ENCODE data around the gene EXOC1. TPM values are rescaled to one million over a fixed set of nuclear protein-coding genes. Genes with fewer than 3 reads are reported as not detected.

Gene EXOC1
- total and polyA plus RNA-seq, 2 of the 4 experiments (the other 2 are of a cell fraction) = 19.9 to 49.5 TPM

- Histone ChIP-seq H4K20me1 (ENCODE audit: insufficient read depth, low read length) (no peaks in the 10 kb centered on the region), H3K18ac (ENCODE audit: low read depth, low read length) (no peak overlapping the region), H3K27me3 (ENCODE audit: control insufficient read depth, insufficient read depth, low read length) (no peaks in the 10 kb centered on the region), H3K56ac (ENCODE audit: extremely low read depth, insufficient read depth, low read length) (no peak overlapping the region), H4K5ac (ENCODE audit: low read depth, low read length) (no peak overlapping the region), H3K14ac (replicated peaks; ENCODE audit: low read depth, low read length) (no peak overlapping the region), H2AFZ (replicated peaks; ENCODE audit: low read length, poor library complexity) (no peak overlapping the region), H4K8ac (ENCODE audit: low read depth in 2 of 2, low read length in 2 of 2) (no peak overlapping the region), H2AK9ac (replicated peaks; ENCODE audit: low read depth, low read length, poor library complexity) (no peak overlapping the region), H3K23ac (ENCODE audit: low read depth, low read length) (no peak overlapping the region), H3K9ac (ENCODE audit: low read depth, low read length) (no peak overlapping the region), H3K9me3 (ENCODE audit: control insufficient read depth, insufficient read depth, low read length) (no peaks in the 10 kb centered on the region), H4K91ac (ENCODE audit: insufficient read depth, low read depth, low read length) (no peak overlapping the region), H3K4me2 (ENCODE audit: low read depth, low read length) (no peak overlapping the region), H2BK120ac (ENCODE audit: low read depth, low read length) (no peak overlapping the region), H3K9me1 (ENCODE audit: insufficient read depth, low read length) (peaks cover 15% of the 10 kb centered on the region; the same call in 1 of the 2 replicates), H3K36me3 (ENCODE audit: control insufficient read depth, insufficient read depth, low read length) (no peaks in the 10 kb centered on the region), H3K4me3 (ENCODE audit: insufficient read depth, low read depth, low read length) (no peak overlapping the region), H2BK15ac (ENCODE audit: low read depth, low read length) (no peak overlapping the region), H2BK20ac (ENCODE audit: low read depth, low read length) (no peak overlapping the region), H2AK5ac (ENCODE audit: low read depth, low read length) (no peak overlapping the region), H3K4me1 (ENCODE audit: control insufficient read depth, insufficient read depth, low read length) (peaks cover 4% of the 10 kb centered on the region; the same call in 1 of the 2 replicates), H2BK5ac (ENCODE audit: low read depth, low read length, poor library complexity, severe bottlenecking) (no peak overlapping the region), H3K4ac (ENCODE audit: low read depth, low read length) (no peak overlapping the region), H3K27ac (ENCODE audit: insufficient read depth, low read length) (no peak overlapping the region), H3K79me1 (ENCODE audit: low read depth in 1 of 2, low read length in 2 of 2) (no peaks in the 10 kb centered on the region)
- no peak for TF ChIP-seq MAFK (IDR thresholded peaks at IDR 0.05; ENCODE audit: low read depth, low read length)
- no peak for TF ChIP-seq CHD1 (IDR thresholded peaks at IDR 0.05; ENCODE audit: low read depth, low read length)
- TF ChIP-seq ELK1 (IDR thresholded peaks at IDR 0.05; ENCODE audit: borderline replicate concordance, low read depth, low read length) = no peak
- peak; percentile 27; the same call in 1 of the 2 replicates for TF ChIP-seq USF2 (IDR thresholded peaks at IDR 0.05; ENCODE audit: low read depth, low read length)
- no peak for TF ChIP-seq RAD21 (IDR thresholded peaks at IDR 0.05; ENCODE audit: low read length)
- POLR2A ChIA-PET (ENCODE audit: unreplicated experiment) = no interaction called here
- no CpG with 5 or more reads among the region's 2 CpGs for WGBS, 2 experiments (ENCODE audit: extremely low coverage in 2 of 2, insufficient read length in 1 of 2)
- BruUV-seq (replicated peaks) = no TSS peak
- in situ Hi-C loops (cut with MboI; ENCODE audit: low sequenced_read_pairs) (no loop called here), intact Hi-C loops (cut with micrococcal nuclease) (no loop called here), dilution Hi-C loops (cut with HindIII; ENCODE audit: low sequenced_read_pairs, unreplicated experiment) (no loop called here)
- CTCF ChIA-PET = no interaction called here
- ATAC-seq (ENCODE audit: low read depth) = peak; percentile 31; the same call in 1 of the 2 replicates
- peak; percentile 56 for DNase-seq
These were observed 74.5 kb downstream of the EXOC1 start for GRCh38 chr4:55927803-55928437.
